Activated CD8-positive, alpha-beta T cell treated with anti-CD3 and anti-CD28 coated beads for 36 hours (primary cell): ENCODE measurements around the gene CXCL5. TPM values are rescaled to one million over a fixed set of nuclear protein-coding genes. Genes with fewer than 3 reads are reported as not detected.

ENCODE experiments used
- ATAC-seq: fragments of 200-7000 bp; cut with Tn5 transposase; one replicate; pipeline ENCODE4 v1.10.0; 2021; ENCODE audit warnings: mild to moderate bottlenecking, moderate library complexity
- CTCF ChIA-PET: fragments of 350-600 bp; sonication (Branson Sonifier 250); formaldehyde crosslinking; loops from one replicate; lab custom pipeline; 2021; ENCODE audit warnings: antibody characterized with exemption; lab: Charles Lee
- POLR2A ChIA-PET: fragments of 350-600 bp; sonication (Branson Sonifier 250); formaldehyde crosslinking; loops from one replicate; lab custom pipeline; 2021; ENCODE audit warnings: antibody characterized with exemption; lab: Charles Lee
- DNase-seq: peaks from one replicate; pipeline ENCODE4 v3.0.0-alpha.2; 2020
- H3K27ac Mint-ChIP-seq: one replicate; pipeline ENCODE4 v1.8.0; 2021; ENCODE audit warnings: mild to moderate bottlenecking, mixed read lengths
- H3K27me3 Mint-ChIP-seq: one replicate; pipeline ENCODE4 v1.8.0; 2021; ENCODE audit warnings: mixed read lengths
- H3K36me3 Mint-ChIP-seq: one replicate; pipeline ENCODE4 v1.8.0; 2021; ENCODE audit warnings: low read depth, mixed read lengths
- H3K4me1 Mint-ChIP-seq: one replicate; pipeline ENCODE4 v1.8.0; 2021; ENCODE audit warnings: low read depth, mixed read lengths
- H3K4me3 Mint-ChIP-seq: one replicate; pipeline ENCODE4 v1.8.0; 2021; ENCODE audit warnings: mild to moderate bottlenecking, moderate library complexity, mixed read lengths
- H3K9me3 Mint-ChIP-seq: one replicate; pipeline ENCODE4 v1.8.0; 2021; ENCODE audit warnings: mixed read lengths
- intact Hi-C: fragments of 100-400 bp; cut with micrococcal nuclease; formaldehyde crosslinking; loops from one replicate; pipeline ENCODE4 v1.10.0; 2022
- total RNA-seq, 2 experiments: library from RNA; stranded (reverse); gene quantifications; one replicate each; pipeline ENCODE4 v1.2.3, GENCODE V29; 2021
- TF ChIP-seq, protein P1 (sequence below): fragments of 200-600 bp; IDR thresholded peaks from one replicate; pipeline ENCODE4 v1.8.0; 2022; ENCODE audit warnings: antibody characterized with exemption, mild to moderate bottlenecking

Gene CXCL5
- total RNA-seq, 2 experiments from 2014 or later = not detected

DNA sequence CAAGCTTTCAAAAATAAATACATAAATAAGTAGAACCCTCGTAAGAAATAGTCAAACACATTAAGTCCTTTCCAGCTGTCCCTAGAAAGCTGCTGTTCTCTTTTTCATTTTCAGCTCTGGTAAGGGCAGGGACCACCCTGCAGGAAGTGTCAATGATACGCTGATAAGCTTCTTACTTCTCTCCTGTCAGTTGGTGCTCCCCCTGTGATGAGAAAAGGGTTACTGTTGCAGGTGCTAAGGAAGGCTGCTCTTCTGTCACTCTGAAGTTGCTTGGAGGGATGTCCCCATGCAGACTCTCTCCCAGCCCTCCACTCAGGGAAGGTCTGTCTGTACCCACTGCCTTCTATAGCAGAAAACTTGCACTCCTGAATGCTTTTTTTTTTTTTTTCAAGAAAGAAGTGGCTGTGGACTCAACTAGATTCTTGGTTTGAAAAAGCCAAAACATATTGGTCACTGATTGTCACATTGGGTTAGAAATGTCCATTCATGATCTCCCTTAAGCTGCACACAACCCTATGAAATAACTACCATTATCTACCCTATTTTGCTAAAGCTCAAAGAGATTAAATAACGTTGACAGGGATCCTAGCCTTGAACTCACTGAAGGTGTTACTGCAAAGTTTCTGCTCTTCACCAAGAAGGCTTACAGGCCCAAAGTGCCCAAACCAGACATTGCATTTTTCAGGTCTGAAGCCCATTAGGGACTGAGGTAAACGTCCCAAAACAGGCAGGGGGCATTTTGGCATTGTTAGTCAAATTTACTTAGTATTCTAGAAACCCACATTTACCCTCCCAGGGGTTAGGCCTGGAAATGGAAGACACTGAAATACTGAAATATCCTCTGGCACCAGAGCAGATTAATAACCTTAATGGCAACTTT lies 38.8 kb upstream of the CXCL5 start:
- ATAC-seq (no peak), DNase-seq (no peak)
- H3K36me3 Mint-ChIP-seq = no peaks in the 10 kb centered on the region
- CTCF ChIA-PET = no interaction called here
- no peak overlapping the region for H3K27ac Mint-ChIP-seq
- peaks cover 34% of the 10 kb centered on the region for H3K27me3 Mint-ChIP-seq
- intact Hi-C loops = no loop called here
- H3K4me1 Mint-ChIP-seq = peaks cover 7% of the 10 kb centered on the region
- TF ChIP-seq, protein P1, sequence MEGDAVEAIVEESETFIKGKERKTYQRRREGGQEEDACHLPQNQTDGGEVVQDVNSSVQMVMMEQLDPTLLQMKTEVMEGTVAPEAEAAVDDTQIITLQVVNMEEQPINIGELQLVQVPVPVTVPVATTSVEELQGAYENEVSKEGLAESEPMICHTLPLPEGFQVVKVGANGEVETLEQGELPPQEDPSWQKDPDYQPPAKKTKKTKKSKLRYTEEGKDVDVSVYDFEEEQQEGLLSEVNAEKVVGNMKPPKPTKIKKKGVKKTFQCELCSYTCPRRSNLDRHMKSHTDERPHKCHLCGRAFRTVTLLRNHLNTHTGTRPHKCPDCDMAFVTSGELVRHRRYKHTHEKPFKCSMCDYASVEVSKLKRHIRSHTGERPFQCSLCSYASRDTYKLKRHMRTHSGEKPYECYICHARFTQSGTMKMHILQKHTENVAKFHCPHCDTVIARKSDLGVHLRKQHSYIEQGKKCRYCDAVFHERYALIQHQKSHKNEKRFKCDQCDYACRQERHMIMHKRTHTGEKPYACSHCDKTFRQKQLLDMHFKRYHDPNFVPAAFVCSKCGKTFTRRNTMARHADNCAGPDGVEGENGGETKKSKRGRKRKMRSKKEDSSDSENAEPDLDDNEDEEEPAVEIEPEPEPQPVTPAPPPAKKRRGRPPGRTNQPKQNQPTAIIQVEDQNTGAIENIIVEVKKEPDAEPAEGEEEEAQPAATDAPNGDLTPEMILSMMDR = no peak
- POLR2A ChIA-PET = interaction anchor here (0.6 kb wide), 1 partner anchor 115 kb away, joined by 3 read pairs; no protein-coding TSS in a partner anchor
- H3K9me3 Mint-ChIP-seq = no peaks in the 10 kb centered on the region
- H3K4me3 Mint-ChIP-seq = peak overlapping the region; percentile 69

DNA sequence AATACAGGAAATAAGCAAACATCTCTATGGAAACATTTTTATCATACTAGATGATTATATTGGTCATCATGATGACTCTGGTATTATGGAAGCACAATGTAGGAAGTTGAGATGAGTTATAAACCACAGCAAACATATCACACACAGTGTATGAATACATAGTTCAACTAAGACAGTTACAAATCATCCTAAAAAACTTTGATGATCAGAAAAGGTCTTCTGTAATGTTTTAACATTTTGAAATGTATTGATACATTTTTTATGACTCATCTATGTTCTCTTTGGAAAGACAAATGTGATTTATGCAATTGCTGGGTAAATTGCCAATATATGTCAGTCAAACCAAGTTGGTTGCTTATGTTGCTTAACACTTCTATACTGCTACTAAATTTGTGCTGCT lies 35.3 kb upstream of the CXCL5 start:
- no peak for ATAC-seq
- H3K4me3 Mint-ChIP-seq = no peak overlapping the region
- H3K27ac Mint-ChIP-seq = no peak overlapping the region
- DNase-seq = no peak
- CTCF ChIA-PET = no interaction called here
- H3K27me3 Mint-ChIP-seq = peaks cover 18% of the 10 kb centered on the region
- H3K9me3 Mint-ChIP-seq = no peaks in the 10 kb centered on the region
- intact Hi-C loops = no loop called here
- H3K4me1 Mint-ChIP-seq = peaks cover 3% of the 10 kb centered on the region
- TF ChIP-seq, protein P1 = no peak
- no peaks in the 10 kb centered on the region for H3K36me3 Mint-ChIP-seq
- POLR2A ChIA-PET = no interaction called here

DNA sequence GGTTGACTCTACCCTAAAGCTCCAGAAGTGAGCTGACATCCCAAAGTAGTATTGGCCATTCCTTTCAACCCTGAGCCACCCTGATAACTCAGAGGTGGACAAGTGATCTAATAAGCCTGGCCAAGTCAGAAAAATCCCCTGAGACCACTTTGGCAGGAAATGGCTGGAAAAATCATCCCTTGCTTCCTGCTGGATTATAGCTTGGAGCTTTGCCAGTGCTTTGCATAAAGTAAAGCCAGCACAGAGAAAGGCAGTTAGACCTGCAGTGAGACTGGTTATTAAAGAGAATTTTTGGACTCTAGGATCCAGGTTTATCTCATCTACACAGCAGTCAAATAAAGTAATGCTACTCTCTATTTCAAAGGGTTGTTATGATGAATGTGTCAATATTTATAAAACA lies 33.6 kb upstream of the CXCL5 start:
- ChIA-PET CTCF (no interaction called here), POLR2A (no interaction called here)
- Mint-ChIP-seq H3K4me1 (no peaks in the 10 kb centered on the region), H3K9me3 (peaks cover 3% of the 10 kb centered on the region), H3K4me3 (no peak overlapping the region), H3K27me3 (peaks cover 7% of the 10 kb centered on the region), H3K36me3 (no peaks in the 10 kb centered on the region), H3K27ac (no peak overlapping the region)
- DNase-seq (no peak), ATAC-seq (no peak)
- intact Hi-C loops = no loop called here
- TF ChIP-seq, protein P1 = no peak

DNA sequence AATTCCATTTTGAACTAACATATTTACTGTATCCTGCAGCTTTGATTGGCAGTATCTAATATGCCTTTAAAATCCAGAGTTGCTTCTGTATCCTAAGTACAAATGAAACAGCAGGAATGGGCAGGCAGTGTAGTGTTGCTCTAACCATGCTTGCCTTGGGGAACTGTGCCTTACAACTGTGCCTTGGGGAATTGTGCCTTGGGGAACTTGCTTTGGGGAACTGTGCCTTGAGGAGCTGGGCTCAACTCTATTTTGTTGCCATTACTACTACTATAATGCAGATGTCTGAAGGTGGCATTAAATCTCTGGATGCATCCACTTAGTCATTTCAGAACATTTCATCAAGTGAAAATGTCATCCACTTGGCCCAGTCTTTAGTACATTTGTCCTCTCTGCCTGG lies 33.1 kb upstream of the CXCL5 start:
- Mint-ChIP-seq H3K27me3 (peaks cover 5% of the 10 kb centered on the region), H3K9me3 (peaks cover 3% of the 10 kb centered on the region), H3K4me3 (no peak overlapping the region), H3K36me3 (no peaks in the 10 kb centered on the region), H3K4me1 (no peaks in the 10 kb centered on the region), H3K27ac (no peak overlapping the region)
- TF ChIP-seq, protein P1 = no peak
- ChIA-PET CTCF (no interaction called here), POLR2A (no interaction called here)
- DNase-seq (no peak), ATAC-seq (no peak)
- intact Hi-C loops = no loop called here

DNA sequence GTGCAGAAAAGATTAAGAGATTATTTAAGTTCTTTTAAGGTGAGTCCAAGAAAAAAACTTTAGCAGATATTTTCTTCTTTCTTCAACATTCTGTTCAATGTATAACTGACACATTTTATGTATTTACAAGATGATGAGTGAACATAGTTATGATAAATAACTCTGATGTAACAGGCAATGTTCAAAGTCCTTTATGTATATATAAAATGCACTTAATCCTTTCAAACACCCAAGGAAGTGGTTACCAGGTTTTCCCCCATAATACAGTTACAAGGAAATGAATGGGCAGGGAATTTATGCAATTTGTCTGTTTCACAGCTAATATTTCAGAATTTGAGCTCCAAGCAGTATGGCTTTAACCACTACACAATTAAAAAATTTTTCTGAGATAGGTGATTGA lies 31.8 kb upstream of the CXCL5 start:
- H3K4me1 Mint-ChIP-seq = no peaks in the 10 kb centered on the region
- H3K27ac Mint-ChIP-seq = no peak overlapping the region
- H3K4me3 Mint-ChIP-seq = no peak overlapping the region
- no peaks in the 10 kb centered on the region for H3K36me3 Mint-ChIP-seq
- H3K9me3 Mint-ChIP-seq = peaks cover 3% of the 10 kb centered on the region
- CTCF ChIA-PET = no interaction called here
- peaks cover 3% of the 10 kb centered on the region for H3K27me3 Mint-ChIP-seq
- POLR2A ChIA-PET = no interaction called here
- ATAC-seq = no peak
- TF ChIP-seq, protein P1 = no peak
- intact Hi-C loops = no loop called here
- no peak for DNase-seq
